AG09309 (cell line): Measurements from ENCODE around the gene MMD2.

ENCODE experiments used
- DNase-seq: peaks from one replicate; pipeline ENCODE4 v3.0.0-alpha.2; 2010; ENCODE audit warnings: low read depth
- H3K4me3 ChIP-seq: 2 replicates; pipeline ENCODE4 v1.5.1; 2011; ENCODE audit warnings: mild to moderate bottlenecking, low read depth, low read length, moderate library complexity; ENCODE audit not compliant: control insufficient read depth
- TF ChIP-seq, protein P1 (sequence below): IDR thresholded peaks from 2 replicates; pipeline ENCODE4 v1.5.1; 2011; ENCODE audit warnings: mild to moderate bottlenecking, low read depth, low read length, inconsistent platforms; ENCODE audit not compliant: insufficient read depth, control insufficient read depth; ENCODE audit errors: missing control alignments

The MMD2 gene

DNA sequence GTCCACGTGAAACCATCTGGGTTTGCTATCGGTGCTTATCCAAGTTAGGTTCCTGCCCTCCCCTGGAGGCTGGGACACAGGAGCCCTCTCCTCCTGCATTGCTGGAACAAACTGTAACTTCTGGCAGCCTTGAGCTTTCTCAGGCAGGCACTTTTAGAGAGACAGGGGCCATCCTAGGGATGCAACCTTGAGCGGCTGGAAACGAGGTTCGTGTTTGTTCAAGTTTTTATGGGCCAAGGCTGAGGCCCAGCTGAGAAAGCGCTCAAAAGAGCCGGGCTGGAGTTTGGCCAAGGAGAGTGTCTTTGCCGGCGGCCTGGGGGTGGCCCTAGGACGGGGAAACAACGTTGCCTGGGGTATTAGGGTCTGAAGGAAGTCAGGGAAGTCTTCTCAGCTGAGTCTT is 5.5 kb upstream of the MMD2 start:
- no peak for DNase-seq
- TF ChIP-seq, protein P1, sequence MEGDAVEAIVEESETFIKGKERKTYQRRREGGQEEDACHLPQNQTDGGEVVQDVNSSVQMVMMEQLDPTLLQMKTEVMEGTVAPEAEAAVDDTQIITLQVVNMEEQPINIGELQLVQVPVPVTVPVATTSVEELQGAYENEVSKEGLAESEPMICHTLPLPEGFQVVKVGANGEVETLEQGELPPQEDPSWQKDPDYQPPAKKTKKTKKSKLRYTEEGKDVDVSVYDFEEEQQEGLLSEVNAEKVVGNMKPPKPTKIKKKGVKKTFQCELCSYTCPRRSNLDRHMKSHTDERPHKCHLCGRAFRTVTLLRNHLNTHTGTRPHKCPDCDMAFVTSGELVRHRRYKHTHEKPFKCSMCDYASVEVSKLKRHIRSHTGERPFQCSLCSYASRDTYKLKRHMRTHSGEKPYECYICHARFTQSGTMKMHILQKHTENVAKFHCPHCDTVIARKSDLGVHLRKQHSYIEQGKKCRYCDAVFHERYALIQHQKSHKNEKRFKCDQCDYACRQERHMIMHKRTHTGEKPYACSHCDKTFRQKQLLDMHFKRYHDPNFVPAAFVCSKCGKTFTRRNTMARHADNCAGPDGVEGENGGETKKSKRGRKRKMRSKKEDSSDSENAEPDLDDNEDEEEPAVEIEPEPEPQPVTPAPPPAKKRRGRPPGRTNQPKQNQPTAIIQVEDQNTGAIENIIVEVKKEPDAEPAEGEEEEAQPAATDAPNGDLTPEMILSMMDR: no peak
- no peak overlapping the region for H3K4me3 ChIP-seq

DNA sequence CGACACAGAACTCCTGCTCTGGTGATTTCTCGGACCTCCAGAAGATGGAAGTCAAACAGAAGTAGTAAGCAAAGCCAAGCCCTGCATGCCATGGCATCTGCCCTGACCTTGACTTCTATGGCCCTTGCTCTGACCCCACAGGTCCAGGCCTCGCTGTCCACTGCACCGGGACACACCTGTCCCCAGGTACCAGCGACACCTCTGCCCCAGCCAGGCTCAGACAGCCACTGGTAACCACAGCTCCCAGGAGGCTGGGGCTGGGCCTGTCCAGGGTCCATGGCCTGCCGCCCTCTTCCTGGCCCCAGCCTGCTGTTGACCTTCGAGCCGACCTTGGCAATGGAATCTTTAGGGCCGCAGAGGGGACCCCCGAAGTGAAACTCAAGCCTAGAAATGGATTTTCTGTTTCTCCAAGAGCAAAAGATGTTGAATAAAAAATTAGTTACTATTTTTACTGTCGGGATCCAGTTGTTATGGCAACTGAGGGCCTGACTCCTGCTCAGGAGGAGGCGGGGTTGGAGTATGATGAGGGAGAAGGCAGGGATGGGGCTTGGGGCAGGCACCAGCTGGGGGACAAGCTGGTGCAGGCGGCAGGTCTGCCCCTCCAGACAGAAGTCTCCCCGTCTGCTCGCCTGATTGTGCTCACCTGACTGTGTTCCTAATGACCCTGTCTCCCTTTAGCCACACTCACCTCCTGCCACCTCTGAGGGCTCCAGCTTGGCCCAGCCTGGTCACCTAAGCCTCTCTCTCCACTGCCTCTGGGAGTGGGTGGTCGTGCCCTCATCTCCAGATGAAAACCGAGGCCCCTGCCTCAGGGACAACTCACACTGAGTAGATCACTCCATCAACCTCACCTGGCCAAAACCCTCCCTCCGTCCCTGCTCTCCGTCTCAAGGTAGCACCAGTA is 4.1 kb upstream of the MMD2 start:
- H3K4me3 ChIP-seq: no peak overlapping the region
- TF ChIP-seq, protein P1: no peak
- DNase-seq: no peak

DNA sequence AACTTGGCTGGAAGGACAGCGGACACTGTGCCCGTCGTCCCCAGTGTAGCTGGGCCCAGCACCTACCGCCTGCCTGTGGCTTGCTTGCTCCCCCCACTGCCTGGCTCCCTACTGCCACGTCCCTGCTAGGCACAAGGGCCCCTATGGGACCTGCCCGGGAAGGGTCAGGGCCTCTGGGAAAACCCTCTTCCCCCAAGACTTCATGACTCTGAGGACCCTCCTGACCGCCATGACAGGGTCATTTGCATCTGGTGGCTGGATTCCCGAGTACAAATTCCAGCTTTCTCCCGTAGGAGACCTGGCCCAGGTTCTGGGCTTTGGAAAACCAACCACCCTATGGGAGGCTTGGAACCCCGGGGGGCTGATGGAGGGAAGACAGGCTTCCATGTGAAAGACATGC is 1.4 kb upstream of the MMD2 start:
- H3K4me3 ChIP-seq: no peak overlapping the region
- TF ChIP-seq, protein P1: peak; percentile 16
- DNase-seq: no peak

DNA sequence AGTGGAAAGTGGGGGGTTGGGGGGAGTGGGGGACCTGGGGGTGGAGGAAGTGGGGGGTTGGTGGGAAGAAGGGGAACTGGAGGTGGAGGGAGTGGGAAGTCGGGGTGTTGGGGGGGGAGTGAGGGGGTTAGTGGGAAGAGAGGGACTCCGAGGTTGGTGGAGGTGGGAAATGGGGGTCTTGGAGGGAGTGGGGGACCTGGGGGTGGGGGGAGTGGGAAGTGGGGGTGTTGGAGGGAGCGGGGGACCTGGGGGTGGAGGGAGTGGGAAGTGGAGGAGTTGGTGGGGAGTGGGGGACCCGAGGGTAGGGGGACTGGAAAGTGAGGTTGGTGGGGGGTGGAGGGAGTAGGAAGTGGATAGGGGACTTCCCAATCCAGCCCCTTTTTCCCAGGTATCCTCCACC is 906 bp upstream of the MMD2 start:
- TF ChIP-seq, protein P1: no peak
- H3K4me3 ChIP-seq: no peak overlapping the region
- DNase-seq: no peak

DNA sequence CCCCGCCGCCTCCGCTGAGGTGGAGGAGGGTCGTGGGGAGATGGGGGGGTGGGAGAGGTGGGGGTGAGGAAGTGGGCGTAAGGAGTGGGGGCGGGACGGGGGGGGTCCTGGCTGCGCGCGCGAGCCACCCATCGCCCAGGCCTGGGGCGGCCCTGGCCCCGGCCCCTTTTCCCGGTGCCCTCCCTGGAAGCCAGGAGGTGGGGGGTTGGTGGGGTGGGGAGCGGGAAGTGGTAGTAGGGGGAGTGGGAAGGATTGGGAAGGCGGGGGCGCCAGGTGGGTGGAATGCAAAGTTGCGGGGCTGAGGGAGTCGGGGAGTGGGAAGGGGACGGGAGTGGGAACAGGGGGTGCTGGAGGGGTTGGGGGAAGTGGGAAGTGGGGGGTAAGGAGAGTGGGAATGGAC is 319 bp upstream of the MMD2 start:
- TF ChIP-seq, protein P1: no peak
- no peak overlapping the region for H3K4me3 ChIP-seq
- DNase-seq: no peak

DNA sequence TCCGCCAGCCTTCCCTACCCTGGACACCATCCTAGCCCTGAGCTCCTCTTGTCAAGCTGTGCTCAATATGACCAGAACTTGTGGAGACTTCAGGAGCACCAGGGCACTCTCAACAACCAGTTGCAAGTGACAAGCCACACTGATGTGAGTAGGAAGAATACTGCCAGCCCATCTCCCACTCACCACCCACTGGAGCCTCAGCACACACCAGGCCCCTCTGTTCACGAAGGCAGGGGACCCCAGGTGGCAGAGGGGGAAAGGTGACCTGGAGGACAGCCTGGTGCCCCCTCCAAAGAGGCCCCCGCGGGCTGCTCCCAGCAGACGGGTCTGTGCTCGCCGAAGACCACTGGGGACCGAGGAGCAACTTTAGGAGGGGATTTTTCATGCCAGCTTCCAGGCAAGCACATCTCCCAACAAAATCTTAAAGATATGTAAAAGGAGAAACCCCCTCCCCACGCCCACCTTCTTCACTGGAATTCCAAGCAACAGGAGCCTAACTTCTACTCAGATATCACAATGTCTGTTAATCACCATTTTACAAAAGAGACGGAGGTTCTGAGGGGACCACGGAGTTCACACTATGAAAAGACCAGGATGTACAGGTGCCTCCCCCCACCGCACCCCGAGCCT is 1.0 kb downstream of the MMD2 start:
- TF ChIP-seq, protein P1: no peak
- DNase-seq: no peak
- no peak overlapping the region for H3K4me3 ChIP-seq
